Measurements from ENCODE around the gene ARID3A.

Gene ARID3A

DNA sequence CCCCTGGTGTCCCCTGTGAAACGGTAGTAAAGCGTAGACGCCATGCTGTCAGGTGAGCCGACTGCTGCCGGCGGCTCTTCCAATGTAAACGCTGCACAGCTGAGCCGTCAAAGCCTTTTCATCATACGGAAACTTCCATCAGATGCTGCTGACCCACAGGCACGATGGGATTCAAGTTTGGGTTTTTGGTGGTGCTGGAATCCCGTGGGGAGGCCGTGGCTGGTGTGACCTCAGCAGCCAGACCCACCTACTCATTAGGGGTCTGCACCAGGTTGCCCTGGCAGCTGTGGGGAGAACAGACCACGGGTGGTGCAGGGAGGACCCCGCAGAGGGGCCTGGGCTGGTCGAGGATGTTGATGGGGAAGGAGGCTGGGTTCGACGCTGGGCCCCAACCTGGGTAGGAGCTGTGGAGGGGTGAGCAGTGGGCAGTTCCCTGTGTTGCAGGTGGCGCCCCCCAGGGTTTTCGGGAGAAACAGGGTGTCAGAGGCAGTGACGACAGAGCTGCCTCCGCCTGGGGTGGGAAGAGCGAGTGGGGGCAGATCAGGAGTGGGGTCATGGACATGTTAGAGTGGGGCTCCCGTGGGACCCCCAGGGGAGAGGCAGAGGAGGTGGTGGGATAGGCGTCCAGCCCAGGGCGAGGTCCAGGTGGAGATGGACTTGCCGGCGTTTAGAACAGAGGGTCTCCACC, 81.0 kb downstream of the ARID3A start:
- no peak for DNase-seq

DNA sequence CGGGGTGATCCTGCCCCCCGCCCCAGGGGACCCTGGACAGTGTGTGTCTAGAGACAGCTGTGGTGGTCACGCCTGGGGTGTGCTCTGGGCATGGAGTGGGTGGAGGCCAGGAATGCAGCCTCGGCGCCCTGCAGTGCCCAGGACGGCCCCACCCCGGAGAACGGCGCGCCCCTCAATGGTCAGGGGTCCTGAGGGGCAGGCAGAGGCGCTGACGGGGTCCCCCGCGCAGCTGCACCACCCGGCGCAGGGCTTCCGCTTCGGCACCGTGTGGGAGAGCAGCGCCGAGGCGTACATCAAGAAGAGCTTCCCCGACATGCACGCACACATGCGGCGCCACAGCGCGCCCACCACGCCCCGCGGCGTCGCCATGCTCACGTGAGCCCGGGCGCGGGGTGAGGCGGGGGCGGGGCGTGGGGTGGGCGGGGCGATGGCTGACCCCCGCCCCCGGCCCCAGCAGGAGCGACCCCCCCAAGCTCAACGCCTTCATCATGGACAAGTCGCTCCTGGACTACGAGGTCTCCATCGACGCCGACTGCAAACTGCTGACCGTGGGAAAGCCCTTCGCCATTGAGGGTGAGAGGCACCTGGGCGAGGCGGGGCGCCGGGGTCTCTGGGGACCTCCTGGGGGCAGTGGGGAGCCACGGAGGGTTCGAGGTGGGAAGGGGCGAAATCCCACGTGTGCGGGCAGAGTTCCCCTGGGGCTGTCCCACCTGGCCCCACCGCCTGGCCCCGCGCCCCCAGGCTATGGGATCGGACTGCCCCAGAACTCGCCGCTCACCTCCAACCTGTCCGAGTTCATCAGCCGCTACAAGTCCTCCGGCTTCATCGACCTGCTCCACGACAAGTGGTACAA, 81.8 kb downstream of the ARID3A start:
- no peak for DNase-seq

DNA sequence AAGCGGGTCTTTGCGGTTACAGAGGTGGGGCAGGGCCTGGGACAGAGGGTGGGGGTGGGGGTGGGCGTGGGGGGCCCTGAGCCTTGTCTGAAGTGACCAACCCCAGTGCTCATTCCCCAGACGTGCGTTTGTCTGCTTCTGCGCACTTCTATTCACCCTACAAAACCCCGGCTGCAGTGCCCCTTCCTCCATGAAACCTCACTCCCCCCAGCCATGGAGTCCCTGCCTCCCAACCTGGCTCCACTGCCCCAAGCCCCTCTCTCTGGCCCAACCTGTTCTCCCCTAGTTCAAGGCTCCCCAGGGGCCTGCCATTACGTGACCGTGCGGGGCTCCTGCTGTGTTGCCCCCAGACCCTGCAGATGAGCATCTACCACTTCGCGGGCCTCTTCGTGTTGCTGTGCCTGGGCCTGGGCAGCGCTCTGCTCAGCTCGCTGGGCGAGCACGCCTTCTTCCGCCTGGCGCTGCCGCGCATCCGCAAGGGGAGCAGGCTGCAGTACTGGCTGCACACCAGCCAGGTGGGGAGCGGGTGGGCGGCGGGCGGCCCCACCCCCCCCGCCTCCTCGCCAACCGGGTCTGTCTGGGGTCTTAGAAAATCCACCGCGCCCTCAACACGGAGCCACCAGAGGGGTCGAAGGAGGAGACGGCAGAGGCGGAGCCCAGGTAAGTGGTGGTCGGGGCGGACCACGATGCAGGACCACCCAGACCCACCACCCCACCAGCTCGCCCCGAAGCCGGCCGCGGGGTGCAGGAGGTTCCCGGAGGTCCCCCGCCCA, 82.6 kb downstream of the ARID3A start:
- DNase-seq, result no peak

DNA sequence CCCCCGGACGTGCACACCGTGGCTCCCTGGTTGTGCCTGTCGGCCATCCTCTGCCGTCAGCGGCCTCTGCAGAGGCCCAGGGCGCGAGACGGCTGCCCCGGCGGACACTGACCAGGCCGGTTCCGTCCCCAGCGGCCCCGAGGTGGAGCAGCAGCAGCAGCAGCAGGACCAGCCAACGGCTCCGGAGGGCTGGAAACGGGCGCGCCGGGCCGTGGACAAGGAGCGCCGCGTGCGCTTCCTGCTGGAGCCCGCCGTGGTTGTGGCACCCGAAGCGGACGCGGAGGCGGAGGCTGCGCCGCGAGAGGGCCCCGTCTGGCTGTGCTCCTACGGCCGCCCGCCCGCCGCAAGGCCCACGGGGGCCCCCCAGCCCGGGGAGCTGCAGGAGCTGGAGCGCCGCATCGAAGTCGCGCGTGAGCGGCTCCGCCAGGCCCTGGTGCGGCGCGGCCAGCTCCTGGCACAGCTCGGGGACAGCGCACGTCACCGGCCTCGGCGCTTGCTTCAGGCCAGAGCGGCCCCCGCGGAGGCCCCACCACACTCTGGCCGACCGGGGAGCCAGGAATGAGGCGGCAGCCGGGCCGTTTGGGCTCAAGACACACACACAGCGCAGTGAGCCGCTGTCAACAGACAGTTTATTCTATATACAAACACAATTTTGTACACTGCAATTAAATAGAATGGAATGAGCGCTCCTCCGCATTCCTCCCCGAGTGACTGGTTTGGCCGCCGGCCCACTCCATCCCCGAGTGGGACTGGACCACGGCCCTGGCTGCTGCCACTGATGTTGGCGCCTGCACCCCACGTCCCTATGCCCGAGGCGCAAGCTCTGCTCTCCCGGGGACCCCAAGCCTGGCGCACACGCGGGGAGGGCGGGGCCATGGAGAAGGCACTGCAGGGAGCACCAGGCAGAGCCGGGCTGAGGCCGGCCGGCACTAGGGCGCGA, 83.5 kb downstream of the ARID3A start:
- DNase-seq, result no peak

- DNase-seq, result no peak
Observed at GRCh38 chr19:1009981-1010538, 84.2 kb downstream of the ARID3A start.

DNA sequence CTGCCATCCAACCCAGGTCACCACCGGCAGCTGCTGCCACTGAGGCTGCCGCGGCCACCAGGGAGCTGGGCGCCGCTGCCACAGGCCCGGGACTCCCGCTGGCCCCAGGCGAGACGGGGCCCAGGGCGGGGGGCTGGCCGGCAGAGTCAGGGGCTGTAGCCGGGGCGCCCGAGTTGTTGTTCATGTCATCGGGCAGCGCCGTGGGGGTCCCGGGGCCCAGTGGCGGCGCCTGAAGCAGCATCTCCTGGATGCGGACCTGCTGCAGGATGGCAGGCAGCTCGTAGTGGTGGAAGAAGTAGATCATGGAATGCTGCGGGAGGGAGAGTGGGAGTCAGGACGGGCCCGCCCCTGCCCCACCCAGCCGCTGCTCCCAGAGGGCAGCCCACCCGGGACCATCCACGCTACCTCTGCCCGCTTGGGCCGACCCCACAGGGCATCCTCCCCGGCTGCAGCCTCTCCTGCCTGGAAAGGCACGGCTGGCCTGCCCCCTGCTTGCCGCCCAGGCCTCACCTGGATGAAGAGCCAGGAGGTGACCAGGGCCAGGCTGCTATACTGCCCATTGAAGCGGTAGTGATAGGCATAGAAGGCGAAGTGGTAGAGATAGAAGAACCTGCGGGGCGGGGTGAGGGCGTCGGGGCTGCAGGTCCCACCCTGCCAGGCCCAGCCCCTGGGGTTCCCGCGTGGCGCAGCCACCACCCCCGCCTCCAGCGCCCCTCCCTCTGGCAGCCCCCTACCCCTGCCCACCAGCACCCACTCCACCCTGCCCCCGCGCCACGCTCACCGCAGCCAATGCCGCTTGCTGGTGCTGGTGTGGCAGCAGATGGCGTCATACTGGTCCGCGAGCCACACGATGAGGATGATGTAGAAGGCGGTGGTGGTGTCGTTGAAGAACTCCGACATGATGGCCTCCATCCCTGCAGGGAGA, 85.0 kb downstream of the ARID3A start:
- DNase-seq, result no peak

DNA sequence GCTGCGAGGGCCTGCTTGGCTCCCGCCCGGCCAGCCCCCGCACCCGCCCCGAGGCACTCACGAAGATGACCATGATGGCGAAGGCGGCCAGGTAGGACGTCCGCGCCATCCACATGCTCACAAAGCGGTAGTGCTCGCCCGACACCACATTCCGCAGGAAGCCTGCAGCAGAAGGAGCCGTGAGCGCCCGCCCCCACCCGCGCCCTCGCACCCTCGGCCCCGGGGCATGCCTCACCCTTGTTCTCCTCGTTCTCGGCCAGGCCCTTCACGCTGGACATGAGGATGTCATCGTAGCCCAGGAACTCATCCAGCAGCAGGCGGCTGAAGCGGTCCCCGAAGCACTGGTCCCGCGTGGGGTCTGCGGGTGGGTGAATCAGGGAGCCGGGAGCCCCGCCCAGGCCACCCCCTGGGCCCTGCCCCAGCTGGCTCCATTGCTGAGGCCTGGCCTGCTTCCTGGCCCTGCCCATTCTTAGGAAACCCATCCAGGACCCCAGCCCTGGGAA, 86.0 kb downstream of the ARID3A start:
- DNase-seq, result no peak

- no peak for DNase-seq
Observed at GRCh38 chr19:1012334-1012733, 86.5 kb downstream of the ARID3A start.

GRCh38 chr19:1013218-1013617, 87.4 kb downstream of the ARID3A start:
- no peak for DNase-seq

DNA sequence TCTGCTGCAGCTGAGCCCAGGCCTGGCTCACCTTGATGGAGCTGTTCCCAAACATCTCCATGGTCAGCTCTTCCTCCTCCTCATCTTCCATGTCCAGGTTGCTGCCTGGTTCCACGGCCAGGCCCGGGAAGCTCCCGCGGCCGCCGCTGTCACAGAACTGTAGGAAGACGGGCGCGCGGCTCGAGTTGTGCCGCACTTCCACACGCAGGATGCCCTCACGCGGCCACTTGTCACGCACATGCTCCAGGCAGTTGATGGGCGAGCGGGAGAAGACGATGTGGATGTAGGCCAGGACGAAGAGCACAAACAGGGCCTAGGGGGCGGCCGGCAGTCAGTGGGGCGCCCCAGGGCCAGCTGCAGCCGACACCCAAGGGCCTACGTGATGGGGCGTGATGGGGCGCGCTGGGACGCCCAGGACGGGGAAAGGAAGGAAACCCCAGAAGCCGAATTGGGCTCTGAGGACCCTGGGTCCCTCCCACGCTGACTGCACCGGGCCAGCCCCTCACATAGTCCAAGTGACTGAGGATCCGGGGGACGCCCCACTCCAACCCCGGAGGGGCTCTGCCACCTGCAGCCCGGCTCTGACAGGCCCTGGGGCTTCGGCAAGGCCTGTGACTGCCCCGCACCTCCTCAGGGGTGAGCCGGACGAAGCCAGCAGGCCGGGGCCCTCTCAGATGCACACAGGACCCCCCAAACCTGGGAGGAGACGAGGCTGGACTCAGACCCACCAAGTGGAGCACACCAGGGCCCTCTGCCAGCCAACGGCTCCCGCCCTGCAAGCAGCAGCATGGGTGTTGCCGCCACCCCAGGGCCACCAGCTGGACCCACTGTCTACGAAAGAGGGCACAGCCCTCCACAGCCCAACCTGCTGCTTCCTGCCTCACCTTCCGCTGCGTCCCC, 88.6 kb downstream of the ARID3A start:
- no peak for DNase-seq

- DNase-seq, result no peak
Observed at GRCh38 chr19:1015061-1015781, 89.4 kb downstream of the ARID3A start.

- no peak for DNase-seq
Observed at GRCh38 chr19:1015782-1016646, 90.2 kb downstream of the ARID3A start.

- no peak for DNase-seq
Observed at GRCh38 chr19:1016647-1017114, 90.8 kb downstream of the ARID3A start.

DNA sequence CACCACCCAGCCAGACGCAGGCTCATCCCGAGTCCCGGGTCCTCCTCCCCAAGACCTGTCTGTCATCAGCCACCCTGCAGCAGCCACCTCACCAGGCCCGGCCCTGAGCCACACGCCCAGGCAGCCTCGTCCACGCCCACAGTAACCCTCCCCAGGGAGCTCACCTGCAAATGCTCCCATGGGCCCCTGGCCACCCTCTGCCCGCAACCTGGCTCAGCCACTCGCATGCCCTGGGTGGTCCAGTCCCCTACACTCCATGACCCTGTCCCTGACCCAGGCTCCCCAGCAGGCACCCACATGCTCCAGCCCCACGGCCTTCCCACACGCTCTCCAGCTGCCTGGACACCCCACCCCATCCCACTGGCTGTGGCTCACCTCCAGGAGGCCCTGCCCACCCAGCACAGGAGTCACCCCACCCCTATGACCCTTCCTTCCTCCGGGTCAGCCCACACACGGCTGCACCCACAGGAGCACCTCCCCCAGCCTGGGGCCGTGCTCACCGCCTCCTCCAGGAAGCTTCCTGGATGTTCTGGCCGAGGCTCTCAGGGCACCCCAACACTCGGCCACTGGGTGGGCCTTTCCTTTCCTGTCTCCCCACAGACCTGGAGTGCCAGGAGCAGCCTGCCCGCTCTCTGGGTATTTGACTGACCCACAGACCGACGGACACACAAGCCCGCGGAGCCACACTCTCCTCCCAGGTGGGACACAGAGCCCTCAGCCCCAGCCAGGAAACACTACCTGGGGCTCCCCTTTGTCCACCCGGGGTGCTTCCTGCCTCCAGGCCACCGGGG, 91.5 kb downstream of the ARID3A start:
- DNase-seq, result no peak

DNA sequence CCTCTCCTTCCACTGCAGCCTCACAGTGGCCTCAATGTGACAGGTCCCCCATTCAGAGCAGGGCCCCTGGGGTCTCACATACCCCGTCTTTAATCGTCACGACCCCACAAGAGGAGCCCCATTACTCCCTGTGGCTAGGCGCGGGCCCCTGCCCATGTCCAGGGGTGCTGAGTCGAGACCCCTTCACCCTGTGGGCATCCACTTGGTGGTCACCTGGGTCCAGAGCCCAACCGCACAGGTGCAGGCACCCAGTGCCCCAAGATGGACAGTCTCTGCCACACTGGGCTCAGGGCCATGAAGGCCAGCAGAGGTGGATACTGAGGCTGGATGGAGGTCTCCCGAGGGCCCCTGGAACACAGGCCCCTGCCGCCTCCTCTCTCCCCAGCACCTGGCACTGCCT, 92.1 kb downstream of the ARID3A start:
- no peak for DNase-seq

- DNase-seq, result no peak
Observed at GRCh38 chr19:1018393-1018792, 92.6 kb downstream of the ARID3A start.
